Activated B cell treated with CpG ODN at 0.5 μM for 24 hours (primary cell): ENCODE measurements around the gene EPHB2. TPM values are rescaled to one million over a fixed set of nuclear protein-coding genes. Genes with fewer than 3 reads are reported as not detected.

Experiments
- ATAC-seq: fragments of 200-7000 bp; cut with Tn5 transposase; one replicate; pipeline ENCODE4 v1.10.0; 2021; ENCODE audit warnings: low read depth, mild to moderate bottlenecking, moderate library complexity
- CTCF ChIA-PET: fragments of 350-600 bp; sonication (Branson Sonifier 250); formaldehyde crosslinking; loops from one replicate; lab custom pipeline; 2021; ENCODE audit warnings: antibody characterized with exemption; lab: Charles Lee
- POLR2A ChIA-PET: fragments of 350-600 bp; sonication (Branson Sonifier 250); formaldehyde crosslinking; loops from one replicate; lab custom pipeline; 2021; ENCODE audit warnings: antibody characterized with exemption; lab: Charles Lee
- DNase-seq: peaks from one replicate; pipeline ENCODE4 v3.0.0; 2022
- H3K27ac Mint-ChIP-seq: one replicate; pipeline ENCODE4 v1.8.0; 2020; ENCODE audit warnings: mixed read lengths
- H3K27me3 Mint-ChIP-seq: one replicate; pipeline ENCODE4 v1.8.0; 2021; ENCODE audit warnings: mixed read lengths
- H3K36me3 Mint-ChIP-seq: one replicate; pipeline ENCODE4 v1.8.0; 2021; ENCODE audit warnings: low read depth, mixed read lengths
- H3K4me1 Mint-ChIP-seq: one replicate; pipeline ENCODE4 v1.8.0; 2021; ENCODE audit warnings: mixed read lengths
- H3K4me3 Mint-ChIP-seq: one replicate; pipeline ENCODE4 v1.8.0; 2020; ENCODE audit warnings: mild to moderate bottlenecking, mixed read lengths
- H3K9me3 Mint-ChIP-seq: one replicate; pipeline ENCODE4 v1.8.0; 2020; ENCODE audit warnings: mixed read lengths
- CTCF ChIP-seq: fragments of 200-600 bp; IDR thresholded peaks from one replicate; pipeline ENCODE4 v1.8.0; 2022; ENCODE audit warnings: antibody characterized with exemption, mild to moderate bottlenecking
- intact Hi-C: fragments of 100-400 bp; cut with micrococcal nuclease; formaldehyde crosslinking; loops from one replicate; pipeline ENCODE4 v1.15.1; 2024
- total RNA-seq: library from RNA; stranded (reverse); gene quantifications from 2 replicates; pipeline ENCODE4 v1.2.3, GENCODE V29; 2022

The EPHB2 gene
- total RNA-seq, 1 donor from 2014 or later: 0.13 TPM

DNA sequence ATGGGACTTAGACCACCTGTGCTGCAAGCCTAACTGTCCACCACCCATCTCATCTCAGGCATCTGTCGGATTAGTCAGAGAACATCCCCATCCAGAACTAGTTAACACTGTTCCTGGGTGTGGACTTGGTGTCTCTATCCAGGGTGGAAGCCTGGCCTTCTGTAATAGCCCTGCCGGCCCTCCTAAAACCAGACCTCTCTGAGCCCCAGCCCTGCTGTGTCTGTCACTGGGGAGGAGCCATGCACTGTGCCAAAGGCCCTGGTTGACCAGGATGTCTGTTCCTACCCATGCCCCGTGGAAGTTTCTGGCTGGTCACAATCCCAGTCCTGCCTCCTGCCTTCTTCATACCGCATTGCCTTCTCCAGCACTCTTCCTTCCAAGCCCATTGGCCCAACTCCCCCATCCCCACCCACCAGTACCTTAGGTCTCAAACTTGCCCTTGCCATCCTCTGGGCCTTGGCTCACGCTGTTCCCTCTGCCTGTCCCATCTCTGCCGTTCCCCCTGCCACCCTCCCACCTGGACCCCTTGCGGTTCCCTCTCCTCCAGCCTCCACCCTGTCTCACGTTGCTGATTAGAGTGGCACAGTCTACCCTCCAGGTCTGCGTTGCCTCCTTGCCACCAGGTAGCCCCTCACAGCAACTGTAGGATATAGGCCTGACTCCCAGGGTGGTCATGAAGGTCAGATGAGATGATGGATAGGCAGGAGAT lies 105.6 kb downstream of the EPHB2 start:
- intact Hi-C loops: no loop called here
- H3K4me3 Mint-ChIP-seq: no peak overlapping the region
- ATAC-seq: no peak
- no peaks in the 10 kb centered on the region for H3K4me1 Mint-ChIP-seq
- no peak for DNase-seq
- POLR2A ChIA-PET: no interaction called here
- no peak for TF ChIP-seq CTCF
- no peaks in the 10 kb centered on the region for H3K9me3 Mint-ChIP-seq
- CTCF ChIA-PET: no interaction called here
- no peak overlapping the region for H3K27ac Mint-ChIP-seq
- no peaks in the 10 kb centered on the region for H3K36me3 Mint-ChIP-seq
- H3K27me3 Mint-ChIP-seq: peaks cover 7% of the 10 kb centered on the region

DNA sequence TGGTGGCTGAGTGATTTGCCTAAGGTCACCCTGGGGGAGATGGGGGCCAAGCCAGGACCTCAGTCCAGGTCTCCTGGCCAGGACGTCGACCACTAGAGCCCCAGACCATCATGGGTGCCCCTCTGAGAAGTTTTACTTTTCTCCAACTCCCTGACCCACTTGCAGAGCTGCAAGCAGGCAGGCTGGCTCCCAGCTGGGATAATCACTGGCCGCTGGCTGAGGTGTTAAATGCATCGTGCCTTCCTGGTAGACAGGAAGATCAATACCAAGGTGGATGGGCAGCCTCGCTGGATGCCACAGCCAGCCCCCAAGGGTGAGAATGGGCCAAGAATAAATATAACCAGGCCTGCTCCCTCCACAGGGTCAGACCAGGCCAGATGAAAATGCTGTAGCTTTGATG lies 106.2 kb downstream of the EPHB2 start:
- Mint-ChIP-seq H3K27me3 (peaks cover 7% of the 10 kb centered on the region), H3K36me3 (no peaks in the 10 kb centered on the region), H3K9me3 (no peaks in the 10 kb centered on the region), H3K4me1 (no peaks in the 10 kb centered on the region), H3K4me3 (no peak overlapping the region), H3K27ac (no peak overlapping the region)
- no peak for TF ChIP-seq CTCF
- no peak for DNase-seq
- POLR2A ChIA-PET: no interaction called here
- CTCF ChIA-PET: no interaction called here
- intact Hi-C loops: no loop called here
- ATAC-seq: no peak

GRCh38 chr1:22817462-22817861 lies 106.8 kb downstream of the EPHB2 start:
- ChIA-PET CTCF (no interaction called here), POLR2A (no interaction called here)

DNA sequence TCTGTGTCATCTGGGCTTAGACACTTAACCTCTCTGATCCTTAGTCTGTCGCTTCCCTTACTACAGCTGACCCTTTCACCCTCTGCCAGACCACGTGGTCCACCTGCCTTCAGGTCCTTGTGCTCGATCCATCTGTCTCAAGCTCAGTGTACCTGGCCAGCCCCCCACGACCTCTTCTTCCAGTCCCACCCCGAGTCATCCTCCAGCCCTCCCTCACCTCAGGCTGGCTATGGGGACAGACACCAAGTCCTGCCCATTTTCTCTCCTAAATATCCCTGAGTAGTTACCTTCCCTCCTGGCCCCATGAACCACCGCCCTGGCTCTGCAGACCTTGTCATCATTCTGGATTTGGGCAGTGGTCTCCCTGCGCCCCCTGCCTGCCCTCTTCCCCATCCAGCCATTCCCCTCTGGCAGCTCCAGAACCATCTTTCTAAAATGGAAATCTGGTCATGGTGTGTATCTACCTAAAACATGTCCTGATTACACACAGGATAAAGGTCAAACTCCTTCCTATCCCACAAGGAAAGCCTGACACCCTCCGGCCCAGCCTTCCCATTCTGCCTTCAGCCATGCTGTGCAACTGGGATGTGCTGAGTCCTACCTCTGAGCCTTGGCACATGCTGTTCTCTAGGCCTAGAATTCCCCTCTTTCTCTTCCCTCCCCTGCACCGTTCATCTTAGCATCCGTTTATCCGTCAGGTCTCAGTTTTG lies 107.6 kb downstream of the EPHB2 start:
- no peak overlapping the region for H3K27ac Mint-ChIP-seq
- peaks cover 7% of the 10 kb centered on the region for H3K27me3 Mint-ChIP-seq
- H3K36me3 Mint-ChIP-seq: no peaks in the 10 kb centered on the region
- H3K4me3 Mint-ChIP-seq: no peak overlapping the region
- H3K9me3 Mint-ChIP-seq: no peaks in the 10 kb centered on the region
- intact Hi-C loops: no loop called here
- DNase-seq: no peak
- H3K4me1 Mint-ChIP-seq: no peaks in the 10 kb centered on the region
- CTCF ChIA-PET: no interaction called here
- no peak for TF ChIP-seq CTCF
- no peak for ATAC-seq
- POLR2A ChIA-PET: no interaction called here

More at GRCh38 chr1:22817462-22817861, 106.8 kb downstream of the EPHB2 start:
- Mint-ChIP-seq H3K4me3 (no peak overlapping the region), H3K27me3 (peaks cover 7% of the 10 kb centered on the region), H3K9me3 (no peaks in the 10 kb centered on the region), H3K27ac (no peak overlapping the region), H3K36me3 (no peaks in the 10 kb centered on the region), H3K4me1 (no peaks in the 10 kb centered on the region)
- TF ChIP-seq CTCF: no peak
- ATAC-seq (no peak), DNase-seq (no peak)
- intact Hi-C loops: no loop called here

DNA sequence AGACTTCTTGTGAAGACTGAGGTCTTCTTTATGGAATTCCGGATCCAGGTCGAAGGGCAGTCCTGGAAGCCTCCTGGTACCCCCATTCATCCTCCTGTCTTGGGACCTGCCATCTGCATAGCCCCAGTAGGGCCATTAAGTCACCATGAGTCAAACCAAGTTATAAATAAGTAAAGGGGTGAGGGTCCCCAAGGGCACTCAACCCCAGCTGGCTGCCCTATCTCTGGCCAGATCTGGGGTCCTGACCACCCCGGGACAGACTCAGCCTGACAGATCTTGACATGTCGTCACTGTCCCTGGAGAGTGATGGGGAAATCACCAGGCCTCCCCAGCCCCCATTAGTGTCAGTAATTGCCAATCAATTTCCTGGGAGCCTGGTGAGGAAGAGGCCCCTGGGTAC lies 108.7 kb downstream of the EPHB2 start:
- no peaks in the 10 kb centered on the region for H3K9me3 Mint-ChIP-seq
- H3K27me3 Mint-ChIP-seq: peaks cover 7% of the 10 kb centered on the region
- no peak overlapping the region for H3K4me3 Mint-ChIP-seq
- DNase-seq (no peak), ATAC-seq (no peak)
- intact Hi-C loops: no loop called here
- no peaks in the 10 kb centered on the region for H3K4me1 Mint-ChIP-seq
- ChIA-PET CTCF (no interaction called here), POLR2A (no interaction called here)
- no peak overlapping the region for H3K27ac Mint-ChIP-seq
- H3K36me3 Mint-ChIP-seq: no peaks in the 10 kb centered on the region
- TF ChIP-seq CTCF: no peak
